PFSK-1 (cell line): ENCODE measurements around the gene SYNE1.

Experiments used
- FOXP2 ChIP-seq: optimal IDR thresholded peaks from 2 replicates; pipeline ENCODE3; 2011; ENCODE audit warnings: borderline replicate concordance, control low read depth, inconsistent platforms; ENCODE audit not compliant: insufficient read depth; ENCODE audit errors: extremely low read length, extremely low read depth
- POLR2AphosphoS5 ChIP-seq: IDR thresholded peaks from 2 replicates; pipeline ENCODE4 v1.6.1; 2012; ENCODE audit warnings: low read depth, mild to moderate bottlenecking, control low read depth, low read length, moderate library complexity
- REST ChIP-seq, 2 experiments: IDR thresholded peaks; 2 replicates each; pipeline versions ENCODE4 v1.6.1 to v1.8.0; 2011 to 2012; ENCODE audit warnings: low read depth in 2 of 2, low read length in 2 of 2, control low read depth in 1 of 2, inconsistent platforms in 1 of 2, mild to moderate bottlenecking in 1 of 2, moderate library complexity in 1 of 2; ENCODE audit not compliant: insufficient read depth in 1 of 2
- SIN3A ChIP-seq: IDR thresholded peaks from 2 replicates; pipeline ENCODE4 v1.6.1; 2012; ENCODE audit warnings: mild to moderate bottlenecking, low read length, moderate library complexity, borderline replicate concordance; ENCODE audit not compliant: insufficient read depth
- TAF1 ChIP-seq: IDR thresholded peaks from 2 replicates; pipeline ENCODE4 v1.6.1; 2012; ENCODE audit warnings: low read length, control low read depth, borderline replicate concordance; ENCODE audit not compliant: insufficient read depth

The SYNE1 gene

GRCh38 chr6:152499931-152500330 lies 137.2 kb downstream of the SYNE1 start:
- no peak for TF ChIP-seq POLR2AphosphoS5
- TF ChIP-seq REST (IDR thresholded peaks at IDR 0.05; ENCODE audit: insufficient read depth in 1 of 2, low read depth in 2 of 2, low read length in 2 of 2), result no peak
- no peak for TF ChIP-seq TAF1
- no peak for TF ChIP-seq FOXP2
- no peak for TF ChIP-seq SIN3A

GRCh38 chr6:152496731-152497130 lies 140.4 kb downstream of the SYNE1 start:
- TF ChIP-seq REST (IDR thresholded peaks at IDR 0.05; ENCODE audit: insufficient read depth in 1 of 2, low read depth in 2 of 2, low read length in 2 of 2) (no peak), TAF1 (no peak), POLR2AphosphoS5 (no peak), FOXP2 (no peak), SIN3A (no peak)

- TF ChIP-seq REST (IDR thresholded peaks at IDR 0.05; ENCODE audit: insufficient read depth in 1 of 2, low read depth in 2 of 2, low read length in 2 of 2), result no peak
- TF ChIP-seq TAF1, result no peak
- TF ChIP-seq FOXP2, result no peak
- TF ChIP-seq SIN3A, result no peak
- no peak for TF ChIP-seq POLR2AphosphoS5
Measured at GRCh38 chr6:152484806-152485205, 152.4 kb downstream of the SYNE1 start.

- no peak for TF ChIP-seq FOXP2
- no peak for TF ChIP-seq POLR2AphosphoS5
- TF ChIP-seq REST (IDR thresholded peaks at IDR 0.05; ENCODE audit: insufficient read depth in 1 of 2, low read depth in 2 of 2, low read length in 2 of 2), result no peak
- no peak for TF ChIP-seq TAF1
- TF ChIP-seq SIN3A, result no peak
Measured at GRCh38 chr6:152482289-152482688, 154.9 kb downstream of the SYNE1 start.

GRCh38 chr6:152478377-152479010 lies 158.7 kb downstream of the SYNE1 start:
- TF ChIP-seq REST (IDR thresholded peaks at IDR 0.05; ENCODE audit: insufficient read depth in 1 of 2, low read depth in 2 of 2, low read length in 2 of 2) (no peak), FOXP2 (no peak), POLR2AphosphoS5 (no peak), TAF1 (no peak), SIN3A (no peak)
